Measurements from ENCODE around the gene DPP6.
A peak's percentile ranks its signal among the peaks of the same experiment; 100 is the strongest.

DPP6 gene

DNA sequence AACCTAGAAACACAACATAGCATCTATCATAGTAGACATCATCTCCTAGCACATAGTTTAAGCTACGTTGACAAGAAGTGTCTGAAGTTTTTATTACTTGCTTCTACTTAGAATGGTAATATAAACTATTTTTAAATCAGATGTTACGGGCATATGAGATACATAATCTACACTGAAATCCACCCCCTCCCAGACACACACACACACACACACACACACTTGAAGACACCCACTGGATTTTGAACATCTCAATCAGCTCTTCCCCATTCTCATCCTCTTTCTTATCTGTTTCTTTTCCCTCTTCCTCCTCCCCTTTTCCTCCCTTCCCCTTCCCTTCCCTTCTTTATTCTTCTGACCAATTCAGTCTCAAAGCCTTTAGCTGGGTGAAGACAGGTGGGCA is 774.8 kb downstream of the DPP6 start:
- TF ChIP-seq, protein P1, sequence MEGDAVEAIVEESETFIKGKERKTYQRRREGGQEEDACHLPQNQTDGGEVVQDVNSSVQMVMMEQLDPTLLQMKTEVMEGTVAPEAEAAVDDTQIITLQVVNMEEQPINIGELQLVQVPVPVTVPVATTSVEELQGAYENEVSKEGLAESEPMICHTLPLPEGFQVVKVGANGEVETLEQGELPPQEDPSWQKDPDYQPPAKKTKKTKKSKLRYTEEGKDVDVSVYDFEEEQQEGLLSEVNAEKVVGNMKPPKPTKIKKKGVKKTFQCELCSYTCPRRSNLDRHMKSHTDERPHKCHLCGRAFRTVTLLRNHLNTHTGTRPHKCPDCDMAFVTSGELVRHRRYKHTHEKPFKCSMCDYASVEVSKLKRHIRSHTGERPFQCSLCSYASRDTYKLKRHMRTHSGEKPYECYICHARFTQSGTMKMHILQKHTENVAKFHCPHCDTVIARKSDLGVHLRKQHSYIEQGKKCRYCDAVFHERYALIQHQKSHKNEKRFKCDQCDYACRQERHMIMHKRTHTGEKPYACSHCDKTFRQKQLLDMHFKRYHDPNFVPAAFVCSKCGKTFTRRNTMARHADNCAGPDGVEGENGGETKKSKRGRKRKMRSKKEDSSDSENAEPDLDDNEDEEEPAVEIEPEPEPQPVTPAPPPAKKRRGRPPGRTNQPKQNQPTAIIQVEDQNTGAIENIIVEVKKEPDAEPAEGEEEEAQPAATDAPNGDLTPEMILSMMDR (IDR thresholded peaks at IDR 0.05; ENCODE audit: extremely low read depth, insufficient read depth, missing control alignments): no peak
- in situ Hi-C loops (cut with MboI; ENCODE audit: low pct_unique_long_range_greater_than_20kb, low sequenced_read_pairs, unreplicated experiment): no loop called here
- DNase-seq (ENCODE audit: low spot score): no peak

DNA sequence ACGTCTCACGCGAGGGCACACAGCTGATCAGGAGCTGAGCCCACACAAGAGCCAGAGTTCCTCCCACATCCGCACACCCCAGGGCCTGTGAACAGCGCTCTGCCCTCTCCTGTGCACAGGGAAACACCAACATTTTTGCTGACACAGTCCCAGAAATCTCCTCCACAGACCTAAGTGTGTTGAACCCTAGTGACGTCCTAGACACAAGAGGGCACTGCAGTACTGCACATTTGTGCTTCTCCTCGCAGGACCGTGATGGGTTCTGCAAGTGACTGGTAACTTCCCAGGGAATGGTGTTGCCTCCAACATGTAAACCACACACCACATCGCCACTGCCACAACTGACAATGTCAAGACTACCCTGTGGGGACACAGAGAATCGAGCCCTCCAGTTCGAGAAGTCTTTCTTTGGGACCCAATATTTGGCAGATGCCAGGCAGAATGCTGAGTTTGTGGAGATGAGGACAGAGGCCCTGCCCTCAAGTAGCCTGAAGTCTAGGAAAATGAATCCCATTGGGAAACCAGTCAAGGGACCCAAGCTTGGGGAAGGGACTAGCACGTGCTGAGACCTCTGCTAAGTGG is 780.5 kb downstream of the DPP6 start:
- peak; percentile 35 for DNase-seq (ENCODE audit: low spot score)

DNA sequence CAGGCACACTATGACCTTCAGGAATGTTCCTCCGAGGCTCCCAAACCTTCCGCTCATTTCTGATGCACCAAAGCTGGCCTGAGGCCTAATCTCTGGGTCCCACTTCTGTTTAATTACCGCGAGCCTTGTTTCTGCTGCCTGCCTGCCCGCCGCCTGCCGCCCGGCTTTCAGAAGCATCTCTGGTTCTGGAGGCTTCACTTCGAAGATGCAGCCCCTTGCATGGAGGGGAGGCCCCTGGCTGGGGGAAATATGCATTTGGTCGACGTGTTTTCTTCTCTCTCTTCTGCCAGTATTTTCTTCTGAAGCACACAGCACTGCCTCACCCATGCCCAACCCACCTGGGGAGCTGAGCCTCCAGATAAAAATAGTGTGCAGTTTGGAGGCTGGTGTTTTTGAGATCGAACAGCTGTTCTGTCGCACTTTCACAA is 783.8 kb downstream of the DPP6 start:
- DNase-seq (ENCODE audit: low spot score): no peak
- TF ChIP-seq, protein P1 (IDR thresholded peaks at IDR 0.05; ENCODE audit: extremely low read depth, insufficient read depth, missing control alignments): no peak
- in situ Hi-C loops (cut with MboI; ENCODE audit: low pct_unique_long_range_greater_than_20kb, low sequenced_read_pairs, unreplicated experiment): no loop called here

More for the DNA sequence above, 780.5 kb downstream of the DPP6 start:
- in situ Hi-C loops (cut with MboI; ENCODE audit: low pct_unique_long_range_greater_than_20kb, low sequenced_read_pairs, unreplicated experiment): no loop called here
- TF ChIP-seq, protein P1 (IDR thresholded peaks at IDR 0.05; ENCODE audit: extremely low read depth, insufficient read depth, missing control alignments): no peak

DNA sequence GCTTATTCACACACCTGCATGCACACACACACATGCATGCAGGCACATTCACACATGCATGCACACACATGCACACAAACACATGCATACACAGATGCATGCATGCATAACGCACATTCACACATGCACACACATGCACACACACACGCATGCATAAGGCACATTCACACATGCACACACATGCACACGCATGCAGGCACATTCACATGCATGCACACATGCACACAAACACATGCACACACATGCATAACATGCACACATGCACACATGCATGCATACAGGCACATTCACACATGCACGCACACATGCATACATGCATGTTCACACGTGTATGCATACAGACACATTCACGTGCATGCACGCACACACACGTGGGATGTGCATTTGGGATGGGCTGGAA is 784.9 kb downstream of the DPP6 start:
- in situ Hi-C loops (cut with MboI; ENCODE audit: low pct_unique_long_range_greater_than_20kb, low sequenced_read_pairs, unreplicated experiment): no loop called here
- TF ChIP-seq, protein P1 (IDR thresholded peaks at IDR 0.05; ENCODE audit: extremely low read depth, insufficient read depth, missing control alignments): no peak
- no peak for DNase-seq (ENCODE audit: low spot score)

DNA sequence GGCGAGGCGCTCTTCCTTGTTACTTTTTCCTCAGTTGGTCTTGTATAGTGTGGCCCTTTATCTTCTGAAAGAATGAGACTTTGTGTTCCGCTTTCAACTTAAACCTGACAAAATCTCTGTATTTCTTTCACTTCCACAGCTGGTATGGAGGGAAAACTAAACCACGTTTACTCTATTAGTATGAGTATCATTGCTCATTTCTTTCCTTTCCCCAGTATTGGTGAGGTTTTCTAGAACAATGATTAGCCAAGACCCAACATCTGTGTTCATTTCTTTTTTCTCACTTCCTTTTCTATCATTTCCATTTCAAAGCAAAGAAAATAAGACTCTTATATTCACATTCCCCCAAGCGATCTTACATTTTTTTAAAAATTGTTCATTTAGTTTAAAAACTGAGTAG is 785.4 kb downstream of the DPP6 start:
- in situ Hi-C loops (cut with MboI; ENCODE audit: low pct_unique_long_range_greater_than_20kb, low sequenced_read_pairs, unreplicated experiment): no loop called here
- TF ChIP-seq, protein P1 (IDR thresholded peaks at IDR 0.05; ENCODE audit: extremely low read depth, insufficient read depth, missing control alignments): no peak
- DNase-seq (ENCODE audit: low spot score): no peak

DNA sequence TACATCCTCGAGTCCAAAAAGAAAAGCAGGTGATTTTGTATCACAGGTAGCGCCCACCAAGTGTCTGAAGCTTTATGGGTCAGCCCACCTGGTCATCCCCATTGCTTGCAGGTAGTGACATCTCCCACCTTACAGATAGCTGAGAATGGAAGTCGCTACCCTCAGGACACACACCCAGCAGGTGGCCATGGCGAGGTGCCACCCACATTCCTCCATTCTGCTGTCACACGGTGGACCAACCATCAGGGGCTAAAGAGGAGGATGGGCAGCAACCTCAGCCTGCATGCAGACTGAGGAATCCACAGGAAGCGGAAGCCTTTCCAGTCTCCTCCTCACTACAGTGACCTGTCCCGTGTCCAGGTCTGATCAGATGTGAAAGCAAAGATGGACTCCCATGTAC is 787.9 kb downstream of the DPP6 start:
- TF ChIP-seq, protein P1 (IDR thresholded peaks at IDR 0.05; ENCODE audit: extremely low read depth, insufficient read depth, missing control alignments): no peak
- in situ Hi-C loops (cut with MboI; ENCODE audit: low pct_unique_long_range_greater_than_20kb, low sequenced_read_pairs, unreplicated experiment): no loop called here
- DNase-seq (ENCODE audit: low spot score): no peak

All from GM13977 (cell line).